H4 (cell line): Measurements from ENCODE around the gene TDRKH. TPM values are rescaled to one million over a fixed set of nuclear protein-coding genes. Genes with fewer than 3 reads are reported as not detected.
"Not testable (repeated sequence)": the region's sequence is repeated elsewhere in the genome, so short reads cannot be mapped to it uniquely, and the experiment has no call there.

Experiments
- DNase-seq: peaks from one replicate; pipeline ENCODE4 v3.0.0-alpha.2; 2015; ENCODE audit warnings: low spot score
- total RNA-seq: library from RNA; depleted of rRNA; stranded (reverse); fragments of >200 nt; shearing (Covaris generic); gene quantifications from 2 replicates; pipeline ENCODE4 v1.2.3, GENCODE V29; 2014

Gene TDRKH
- total RNA-seq, 1 experiment from 2014 or later = 2.4 TPM

GRCh38 chr1:151801846-151802245 lies 11.5 kb upstream of the TDRKH start:
- DNase-seq = no peak

- no peak for DNase-seq
These were observed 11.1 kb upstream of the TDRKH start for GRCh38 chr1:151801310-151801820.

GRCh38 chr1:151800830-151801229 lies 10.5 kb upstream of the TDRKH start:
- no peak for DNase-seq

GRCh38 chr1:151799179-151800022 lies 9.1 kb upstream of the TDRKH start:
- no peak for DNase-seq

GRCh38 chr1:151798571-151798970 lies 8.3 kb upstream of the TDRKH start:
- DNase-seq = no peak

GRCh38 chr1:151790940-151791651 lies 796 bp upstream of the TDRKH start:
- no peak for DNase-seq

- DNase-seq = no peak
These were observed 2.6 kb downstream of the TDRKH start for GRCh38 chr1:151787689-151788088.

GRCh38 chr1:151783796-151784195 lies 6.5 kb downstream of the TDRKH start:
- no peak for DNase-seq

GRCh38 chr1:151782741-151783140 lies 7.6 kb downstream of the TDRKH start:
- DNase-seq = no peak

GRCh38 chr1:151782026-151782425 lies 8.3 kb downstream of the TDRKH start:
- not testable (repeated sequence) for DNase-seq

GRCh38 chr1:151780736-151781135 lies 9.6 kb downstream of the TDRKH start:
- not testable (repeated sequence) for DNase-seq

GRCh38 chr1:151779852-151780251 lies 10.4 kb downstream of the TDRKH start:
- DNase-seq = no peak

GRCh38 chr1:151777317-151777716 lies 13.0 kb downstream of the TDRKH start:
- no peak for DNase-seq

GRCh38 chr1:151776665-151777062 lies 13.6 kb downstream of the TDRKH start:
- DNase-seq = no peak

GRCh38 chr1:151775894-151776664 lies 14.2 kb downstream of the TDRKH start:
- DNase-seq = no peak

GRCh38 chr1:151774256-151774922 lies 15.9 kb downstream of the TDRKH start:
- DNase-seq = no peak

GRCh38 chr1:151773702-151774101 lies 16.6 kb downstream of the TDRKH start:
- DNase-seq = peak; percentile 60

GRCh38 chr1:151769270-151769669 lies 21.0 kb downstream of the TDRKH start:
- not testable (repeated sequence) for DNase-seq

- DNase-seq = not testable (repeated sequence)
These were observed 21.8 kb downstream of the TDRKH start for GRCh38 chr1:151768351-151769066.

- DNase-seq = no peak
These were observed 26.3 kb downstream of the TDRKH start for GRCh38 chr1:151763990-151764389.
